ENCODE measurements around the gene ETV6.

ETV6 gene

GRCh38 chr12:11786638-11787365, 137.3 kb downstream of the ETV6 start:
- no peak for DNase-seq

GRCh38 chr12:11787437-11787836, 138.0 kb downstream of the ETV6 start:
- no peak for DNase-seq

- DNase-seq, result no peak
These were observed 138.7 kb downstream of the ETV6 start for GRCh38 chr12:11787933-11788849.

GRCh38 chr12:11793921-11794710, 144.6 kb downstream of the ETV6 start:
- no peak for DNase-seq

- no peak for DNase-seq
These were observed 145.3 kb downstream of the ETV6 start for GRCh38 chr12:11794751-11795150.

- DNase-seq, result peak; percentile 75
These were observed 145.9 kb downstream of the ETV6 start for GRCh38 chr12:11795192-11795912.

- DNase-seq, result peak; percentile 75
These were observed 146.5 kb downstream of the ETV6 start for GRCh38 chr12:11795913-11796459.

GRCh38 chr12:11797317-11797913, 147.9 kb downstream of the ETV6 start:
- DNase-seq, result no peak

- DNase-seq, result no peak
These were observed 148.7 kb downstream of the ETV6 start for GRCh38 chr12:11798006-11798708.

GRCh38 chr12:11798856-11799501, 149.5 kb downstream of the ETV6 start:
- DNase-seq, result no peak

- DNase-seq, result no peak
These were observed 150.0 kb downstream of the ETV6 start for GRCh38 chr12:11799502-11799873.

GRCh38 chr12:11801643-11802042, 152.2 kb downstream of the ETV6 start:
- DNase-seq, result no peak

- no peak for DNase-seq
These were observed 154.7 kb downstream of the ETV6 start for GRCh38 chr12:11804130-11804529.

- no peak for DNase-seq
These were observed 155.6 kb downstream of the ETV6 start for GRCh38 chr12:11805043-11805442.

GRCh38 chr12:11805680-11806079, 156.2 kb downstream of the ETV6 start:
- no peak for DNase-seq

- peak; percentile 79 for DNase-seq
These were observed 158.0 kb downstream of the ETV6 start for GRCh38 chr12:11807458-11807857.

- DNase-seq, result no peak
These were observed 159.5 kb downstream of the ETV6 start for GRCh38 chr12:11808931-11809330.

GRCh38 chr12:11810206-11810545, 160.7 kb downstream of the ETV6 start:
- no peak for DNase-seq

GRCh38 chr12:11811008-11811407, 161.5 kb downstream of the ETV6 start:
- no peak for DNase-seq

GRCh38 chr12:11812241-11812585, 162.7 kb downstream of the ETV6 start:
- no peak for DNase-seq
